HL-60/S4 (cell line): ENCODE measurements around the gene GLI3.

Source experiments
- in situ Hi-C: fragments of 300-500 bp; cut with MboI; formaldehyde crosslinking; loops from 2 replicates; pipeline ENCODE4 v1.14.3; 2022; ENCODE audit warnings: low sequenced_read_pairs

GLI3 gene

DNA sequence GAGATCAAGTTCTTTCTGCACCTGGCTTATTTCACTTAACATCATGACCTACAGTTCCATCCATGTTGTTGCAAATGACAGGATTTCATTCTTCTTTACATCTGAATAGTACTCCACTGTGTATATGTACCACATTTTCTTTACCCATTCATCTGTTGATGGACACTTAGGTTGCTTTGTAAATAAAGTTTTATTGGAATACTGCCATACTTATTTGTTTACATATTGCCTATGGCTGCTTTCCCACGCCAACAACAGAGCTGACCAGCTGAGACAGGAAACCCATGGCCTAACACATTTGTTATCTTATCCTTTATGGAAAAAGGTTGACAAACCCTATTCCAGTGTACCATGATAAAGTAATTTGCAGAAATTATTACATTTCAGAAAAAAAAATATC is 153.7 kb downstream of the GLI3 start:
- in situ Hi-C loops = no loop called here

DNA sequence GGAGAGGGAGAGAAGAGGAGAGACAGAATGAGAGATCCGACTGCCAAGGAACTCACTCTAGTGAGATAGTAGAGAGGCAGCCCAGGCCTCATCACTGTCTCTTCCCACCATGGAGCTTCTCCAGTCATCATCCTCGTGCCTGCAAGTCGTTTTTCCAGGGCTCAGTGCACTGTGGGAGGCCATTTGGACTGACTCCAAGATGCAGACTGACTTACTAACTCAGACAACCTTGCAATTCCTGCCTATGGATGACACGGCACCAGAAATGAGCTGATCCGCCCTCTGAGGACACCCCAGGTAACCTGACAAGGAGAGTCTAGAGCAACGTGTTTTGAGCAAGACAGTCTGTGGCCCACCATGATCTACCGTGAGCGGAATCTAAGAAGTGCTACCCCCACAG is 154.9 kb downstream of the GLI3 start:
- in situ Hi-C loops = no loop called here

DNA sequence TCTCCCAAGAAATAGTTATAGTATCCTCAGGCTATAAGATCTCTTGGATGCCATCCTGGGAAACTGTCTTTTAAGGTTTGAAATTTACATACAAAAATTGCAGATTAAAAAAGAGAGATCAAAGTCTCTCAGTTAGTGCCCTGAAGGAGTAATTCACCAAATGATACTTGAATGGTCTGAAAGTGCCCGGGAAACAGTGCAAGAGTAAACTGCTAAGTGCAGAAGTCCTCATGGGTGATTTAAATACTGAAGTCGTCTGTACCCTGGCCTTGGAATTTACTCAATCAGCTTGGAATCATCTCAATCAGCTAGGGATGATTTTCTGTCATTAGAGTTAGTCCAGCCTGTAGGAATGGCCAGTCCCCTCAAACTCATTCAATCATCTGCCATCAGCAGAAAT is 155.3 kb downstream of the GLI3 start:
- in situ Hi-C loops = no loop called here

DNA sequence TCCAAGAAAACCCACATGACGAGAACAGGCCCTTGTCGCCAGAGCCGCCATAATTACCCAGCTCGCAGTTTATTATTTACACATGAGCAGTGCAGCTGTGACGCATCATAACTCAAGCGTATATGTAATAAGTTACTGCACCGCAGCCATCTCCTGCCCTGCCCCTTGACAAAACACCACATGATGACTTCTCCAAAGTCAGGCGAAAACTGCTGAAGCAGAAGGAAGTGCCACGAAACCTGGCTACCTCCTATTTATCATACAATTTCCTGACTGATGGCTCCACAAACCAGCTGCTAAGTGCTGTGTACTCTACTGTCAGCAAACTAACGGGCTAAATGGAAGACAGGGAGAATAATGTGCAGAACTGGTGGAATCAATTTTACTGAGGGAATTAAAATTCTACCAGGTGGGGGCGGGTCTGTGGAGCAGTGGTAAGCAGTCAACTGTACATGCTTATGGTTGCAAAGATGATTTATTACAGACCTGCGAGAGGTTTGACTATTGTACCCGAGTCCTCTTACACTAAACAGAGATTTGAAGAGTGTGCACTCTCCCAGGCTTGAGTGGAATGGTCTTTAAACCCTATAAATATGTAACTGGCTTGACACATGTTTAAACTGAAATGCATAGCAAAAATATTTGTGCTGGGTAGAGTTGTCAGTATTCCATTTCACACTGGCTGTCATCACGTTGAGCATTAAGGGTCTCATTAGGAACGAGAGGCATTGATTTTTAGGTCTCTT is 156.0 kb downstream of the GLI3 start:
- in situ Hi-C loops = no loop called here

GRCh38 chr7:42077271-42078135 is 159.5 kb downstream of the GLI3 start:
- in situ Hi-C loops = no loop called here

DNA sequence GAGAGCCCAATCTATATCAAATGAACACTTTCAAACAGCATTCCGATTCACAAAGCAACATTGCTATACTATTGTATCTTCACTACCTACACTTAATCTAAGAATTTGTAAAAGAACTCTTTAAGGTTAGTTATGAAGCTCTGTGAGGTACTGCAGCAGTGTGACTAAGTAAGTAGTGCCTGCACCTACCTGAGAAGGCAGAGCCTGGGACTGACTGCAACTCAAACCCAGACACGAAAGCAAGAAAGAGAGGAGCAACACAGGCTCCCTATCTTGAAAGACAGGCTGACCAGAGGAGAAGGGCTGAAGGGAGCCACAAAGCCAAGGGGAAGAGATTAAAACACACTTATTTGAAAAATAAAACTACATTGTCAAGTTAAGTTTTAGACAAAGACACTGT is 160.1 kb downstream of the GLI3 start:
- in situ Hi-C loops = no loop called here

DNA sequence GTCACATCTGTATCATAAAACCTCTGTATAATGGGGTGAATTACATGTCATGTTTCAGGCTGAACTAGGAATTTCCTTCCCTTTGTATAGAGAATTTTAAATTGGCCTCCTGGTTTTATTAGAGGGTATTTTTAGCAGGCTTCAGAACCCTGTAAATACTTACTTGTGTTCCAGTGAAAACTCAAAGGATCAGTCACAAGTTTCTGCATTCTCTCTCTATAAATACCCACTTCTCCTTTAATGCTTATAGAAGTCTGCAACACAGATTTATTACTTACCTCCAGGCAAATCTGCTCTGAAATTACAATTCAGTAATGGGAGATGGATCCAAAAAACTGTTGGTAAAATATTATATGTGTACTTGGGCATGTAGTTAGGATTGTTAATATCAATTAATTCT is 161.6 kb downstream of the GLI3 start:
- in situ Hi-C loops = no loop called here

- in situ Hi-C loops = no loop called here
These were observed 162.9 kb downstream of the GLI3 start for GRCh38 chr7:42074076-42074475.

DNA sequence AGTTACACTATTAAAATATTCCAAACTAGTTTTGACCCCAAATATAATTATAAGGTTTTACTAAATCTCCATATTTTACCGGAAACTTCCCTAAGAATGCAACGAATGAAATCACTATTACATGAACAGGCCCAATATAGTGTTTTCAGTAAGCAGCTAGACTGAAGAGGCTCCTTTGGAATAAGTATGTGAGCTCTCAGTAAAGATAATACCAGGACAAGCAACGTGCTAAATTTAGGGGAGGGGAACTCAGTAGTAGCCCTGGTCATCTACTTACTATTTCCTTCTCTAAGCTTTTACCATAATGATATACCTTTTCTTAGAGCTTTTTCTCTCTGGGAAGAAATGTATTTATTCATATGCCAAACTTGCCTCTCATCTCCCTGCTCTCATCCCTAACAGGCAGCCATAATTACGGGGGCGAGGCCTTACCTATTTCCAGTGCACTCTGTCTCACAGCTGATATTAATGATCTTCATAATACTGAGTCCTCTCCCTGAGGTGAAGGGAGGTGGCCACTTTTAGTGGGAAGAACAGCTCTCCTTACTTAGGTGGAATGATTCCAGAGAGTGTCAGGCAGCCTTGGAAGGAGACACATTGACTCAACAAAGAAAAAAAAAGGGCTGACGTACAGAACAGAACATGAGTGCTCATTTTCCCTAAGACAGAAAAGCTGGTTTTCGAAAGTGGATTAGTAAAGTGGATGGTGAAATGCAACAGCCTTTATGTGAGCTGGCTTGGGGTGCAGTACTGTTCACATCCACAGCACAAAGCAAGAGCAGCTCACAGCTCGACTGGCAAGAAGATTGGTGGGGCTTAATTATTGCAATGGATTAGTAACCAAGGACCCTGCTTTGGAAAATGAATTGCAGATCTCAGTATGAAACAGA is 165.4 kb downstream of the GLI3 start:
- in situ Hi-C loops = no loop called here

GRCh38 chr7:42070068-42070467 is 166.9 kb downstream of the GLI3 start:
- in situ Hi-C loops = no loop called here

DNA sequence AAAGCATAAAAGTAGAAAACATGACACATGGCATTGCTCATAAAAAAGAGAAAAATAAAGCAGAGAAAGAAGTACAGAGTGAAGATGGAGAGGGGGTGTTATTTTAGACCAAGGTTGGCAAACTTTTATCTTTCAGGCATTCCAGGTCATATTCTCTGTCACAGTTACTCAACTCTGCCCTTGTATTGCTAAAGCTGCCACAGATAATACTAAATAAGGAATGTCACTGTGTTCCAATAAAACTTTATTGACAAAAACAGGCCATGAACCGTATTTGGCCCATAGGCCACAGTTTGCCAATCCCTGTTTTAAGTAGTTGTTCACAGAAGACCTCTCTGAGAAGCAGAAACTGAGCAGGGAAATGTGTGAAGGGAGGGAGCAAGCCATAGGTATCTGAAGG is 167.4 kb downstream of the GLI3 start:
- in situ Hi-C loops = no loop called here

DNA sequence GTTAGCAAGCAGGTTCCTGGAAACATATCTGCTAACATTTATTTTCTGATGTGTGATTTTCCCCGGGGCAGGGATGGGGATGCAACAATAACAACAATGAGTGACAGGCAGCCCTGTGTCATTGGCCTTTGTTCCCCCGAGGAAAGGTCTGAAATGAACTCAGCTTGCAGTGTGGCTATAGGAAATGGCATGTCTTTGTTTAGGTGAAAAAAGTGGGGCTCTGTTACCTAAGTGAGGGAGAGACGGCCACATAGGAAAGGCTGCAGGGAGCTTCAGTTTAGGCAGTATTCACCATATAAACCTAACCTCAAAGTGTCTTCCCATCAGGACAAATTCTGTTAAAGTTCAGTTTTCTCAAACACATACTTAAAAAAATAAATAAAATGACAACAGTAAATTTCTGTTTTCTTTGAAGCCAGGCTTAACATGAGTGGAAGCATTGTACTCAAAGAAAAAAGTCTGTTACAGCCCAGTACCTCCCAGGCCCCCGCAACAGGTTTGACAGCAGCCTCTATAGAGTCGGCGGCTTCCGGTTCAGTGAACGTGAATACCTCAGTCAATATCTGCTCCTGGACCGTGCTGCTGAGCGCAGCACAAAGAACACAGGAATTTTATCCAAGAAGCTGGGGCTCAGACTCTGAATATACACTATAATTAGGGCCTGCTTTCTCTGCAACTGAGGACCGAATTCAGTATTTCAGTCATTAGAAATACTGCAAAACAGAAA is 168.3 kb downstream of the GLI3 start:
- in situ Hi-C loops = no loop called here

DNA sequence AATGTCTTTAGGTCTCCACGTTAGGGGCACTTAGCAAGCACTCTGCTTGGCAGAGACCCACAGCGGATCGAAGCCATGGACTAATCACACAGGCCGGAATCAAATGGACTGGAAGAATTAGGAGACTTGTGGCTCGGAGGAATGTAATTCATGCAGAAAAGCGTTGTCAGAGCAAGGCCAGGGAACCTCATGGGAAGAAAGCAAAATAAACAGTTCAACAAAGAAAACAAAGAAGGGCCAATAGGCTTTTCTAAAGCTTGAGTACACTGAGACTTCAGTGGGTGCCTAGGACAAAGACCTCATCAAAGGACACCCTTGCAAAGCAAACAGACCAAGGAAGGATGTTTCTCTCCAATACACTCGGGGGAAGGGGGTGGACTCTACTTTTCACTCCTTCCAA is 171.1 kb downstream of the GLI3 start:
- in situ Hi-C loops = no loop called here

GRCh38 chr7:42065015-42065414 is 172.0 kb downstream of the GLI3 start:
- in situ Hi-C loops = no loop called here

GRCh38 chr7:42064534-42064933 is 172.5 kb downstream of the GLI3 start:
- in situ Hi-C loops = no loop called here

DNA sequence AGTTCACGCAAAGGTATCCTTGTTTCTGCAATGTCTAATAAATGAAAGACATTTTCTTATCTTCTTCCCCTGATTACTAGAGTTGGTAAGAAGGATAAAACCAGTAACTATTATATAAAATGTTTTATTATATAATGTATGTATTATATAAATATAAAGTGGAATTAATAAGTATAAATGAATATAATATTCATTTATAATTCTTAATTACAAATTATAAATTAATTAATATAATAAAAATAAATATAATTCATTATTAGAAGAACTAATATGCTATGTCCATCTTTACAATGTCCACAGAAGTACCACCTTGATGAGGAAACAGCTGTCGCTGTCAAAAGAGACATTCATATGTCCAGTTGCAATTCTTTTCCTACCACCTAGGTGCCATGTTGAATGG is 177.7 kb downstream of the GLI3 start:
- in situ Hi-C loops = no loop called here

GRCh38 chr7:42057331-42057730 is 179.7 kb downstream of the GLI3 start:
- in situ Hi-C loops = no loop called here

DNA sequence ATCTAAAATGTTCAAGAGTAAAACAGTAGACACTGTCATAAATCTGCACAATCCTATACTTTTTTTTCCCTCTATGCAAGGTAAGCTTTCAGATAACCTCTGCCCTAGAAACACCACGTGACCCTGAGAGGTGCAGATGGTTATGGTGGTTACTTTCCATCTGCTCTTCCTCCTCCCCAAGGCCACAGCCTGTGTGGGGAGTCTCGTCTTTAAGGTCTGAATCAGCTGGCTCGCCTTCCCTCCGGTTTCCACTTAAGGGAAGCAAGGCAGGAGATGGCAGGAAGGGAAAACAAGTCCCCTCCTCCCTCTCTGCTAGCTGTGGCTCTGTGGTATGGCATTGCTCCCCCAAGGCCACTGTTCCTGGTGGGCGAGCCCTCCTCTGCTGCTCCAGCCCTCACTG is 181.8 kb downstream of the GLI3 start:
- in situ Hi-C loops = no loop called here

- in situ Hi-C loops = no loop called here
These were observed 183.2 kb downstream of the GLI3 start for GRCh38 chr7:42053834-42054233.

GRCh38 chr7:42049761-42050160 is 187.2 kb downstream of the GLI3 start:
- in situ Hi-C loops = no loop called here

DNA sequence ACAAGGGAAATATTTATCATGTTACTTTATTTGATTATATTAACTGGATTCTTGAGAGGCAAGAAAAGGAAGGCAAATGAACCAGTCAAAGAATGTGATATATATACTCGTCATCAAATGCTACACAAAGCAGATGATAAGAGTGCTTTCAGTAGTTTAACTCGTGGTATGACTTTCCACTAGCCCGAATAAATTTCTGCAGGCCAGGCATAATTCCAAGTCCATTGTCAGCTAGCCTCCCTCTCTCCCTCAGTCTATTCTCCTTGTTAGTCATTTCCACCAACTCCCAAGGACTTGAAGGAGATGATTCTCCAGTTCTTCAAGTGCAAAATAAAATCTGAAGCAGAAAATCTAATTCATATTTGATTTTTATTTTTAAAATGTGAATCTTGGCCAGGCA is 190.5 kb downstream of the GLI3 start:
- in situ Hi-C loops = no loop called here
